GM18951 (cell line): Measurements from ENCODE around the gene ZC3H8.
"Not testable (repeated sequence)": the region's sequence is repeated elsewhere in the genome, so short reads cannot be mapped to it uniquely, and the experiment has no call there.

ENCODE experiments used
- POLR2A ChIP-seq: IDR thresholded peaks from 4 replicates; pipeline ENCODE4 v1.6.1; 2011; ENCODE audit warnings: mild to moderate bottlenecking; ENCODE audit not compliant: insufficient read length, insufficient read depth; ENCODE audit errors: extremely low read depth
- in situ Hi-C: fragments of 300-500 bp; cut with MboI; formaldehyde crosslinking; loops from one replicate; pipeline ENCODE4 v1.12.0; 2022; ENCODE audit warnings: low sequenced_read_pairs, mixed read lengths, inconsistent platforms; ENCODE audit not compliant: unreplicated experiment

The ZC3H8 gene

DNA sequence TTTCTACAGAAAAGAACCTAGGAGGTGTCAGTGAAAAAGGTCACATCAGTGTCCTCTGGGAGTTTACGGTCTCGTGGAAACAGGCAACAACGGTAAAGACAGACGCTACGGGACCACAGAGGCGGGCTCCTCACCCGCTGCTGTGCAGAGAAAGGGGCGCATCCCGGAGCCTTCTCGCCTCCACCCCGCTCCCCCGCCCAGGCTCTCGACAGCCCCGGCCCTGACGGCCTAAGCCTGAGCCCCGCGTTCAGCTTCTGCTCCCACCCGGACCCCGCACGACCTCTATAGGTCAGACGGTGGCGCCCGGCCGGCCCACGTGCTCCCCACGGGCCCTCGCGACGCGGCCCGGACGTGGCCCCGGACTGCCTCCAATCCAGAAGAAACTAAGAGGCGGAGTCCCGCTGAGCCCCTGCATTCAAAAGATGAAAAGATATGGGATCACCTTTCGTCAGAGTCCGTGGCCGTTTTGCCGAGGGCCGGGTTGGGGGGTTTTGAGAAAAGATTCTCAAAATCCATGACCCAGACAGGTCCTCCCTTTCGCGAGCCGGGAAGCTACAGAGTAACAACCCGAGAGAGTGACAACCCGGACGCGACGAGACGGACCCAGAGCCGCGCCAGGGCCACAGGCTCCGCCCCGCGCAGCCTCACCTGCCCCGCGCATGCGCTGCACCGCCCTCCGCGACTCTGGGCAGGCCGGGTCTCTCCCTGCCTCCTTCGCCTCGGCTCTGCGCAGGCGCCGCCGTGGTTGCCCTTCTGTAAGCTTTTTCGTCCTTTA, at the start of gene ZC3H8:
ZC3H8 (minus strand) TSS at position 577 of the 775 bp plus-strand sequence; CDS start at position 516, 61 bp downstream.
- in situ Hi-C loops, result no loop called here
- peak; percentile 97 for TF ChIP-seq POLR2A

DNA sequence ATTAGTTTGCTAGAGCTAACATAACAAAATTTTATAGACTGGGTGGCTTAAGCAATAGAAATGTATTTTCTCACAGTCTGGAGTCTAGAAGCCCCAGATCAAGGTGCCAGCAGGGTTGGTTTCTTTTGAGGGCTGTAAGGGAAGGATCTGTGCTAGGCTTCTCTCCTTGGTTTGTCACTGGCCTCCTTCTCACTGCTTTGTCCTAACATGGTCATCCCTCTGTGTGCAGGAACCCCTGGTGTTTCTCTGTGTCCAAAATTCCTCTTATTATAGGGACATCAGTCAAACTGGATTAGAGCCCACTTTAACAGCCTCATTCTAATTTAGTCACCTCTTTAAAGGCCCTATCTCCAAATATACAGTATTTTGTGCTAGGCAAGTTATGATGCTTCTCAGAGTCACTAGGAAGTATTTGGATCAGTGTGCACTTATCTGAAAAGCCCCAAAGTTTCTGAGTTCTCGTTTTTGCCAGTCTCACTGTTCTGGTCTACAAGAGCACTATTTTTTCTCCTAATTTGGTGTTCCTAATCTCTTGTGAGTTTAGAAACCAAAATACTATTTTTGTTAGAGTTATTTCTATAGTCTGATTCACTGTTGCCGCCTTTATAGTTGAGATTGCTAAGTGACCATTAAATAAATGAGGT, 49.6 kb upstream of the ZC3H8 start:
- no peak for TF ChIP-seq POLR2A
- in situ Hi-C loops, result no loop called here

DNA sequence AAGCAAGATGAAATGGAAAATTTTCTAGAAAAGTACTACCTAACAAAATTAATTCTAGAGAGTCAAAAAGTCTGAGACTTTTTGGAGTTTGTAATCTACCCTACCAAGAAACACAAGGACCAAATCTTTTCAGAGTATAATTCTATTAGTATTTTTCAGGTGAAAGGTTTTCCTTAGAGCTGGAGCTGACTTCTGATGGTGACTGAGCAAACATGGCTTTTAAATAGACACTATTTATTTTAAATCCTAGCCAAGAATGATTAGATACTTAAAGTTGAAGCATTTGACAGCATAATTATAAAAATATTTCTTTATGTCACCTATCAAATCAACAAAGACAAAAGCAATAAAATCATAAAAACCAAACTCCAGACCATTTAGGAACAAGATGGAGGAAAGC, 47.1 kb upstream of the ZC3H8 start:
- TF ChIP-seq POLR2A, result no peak
- in situ Hi-C loops, result no loop called here

DNA sequence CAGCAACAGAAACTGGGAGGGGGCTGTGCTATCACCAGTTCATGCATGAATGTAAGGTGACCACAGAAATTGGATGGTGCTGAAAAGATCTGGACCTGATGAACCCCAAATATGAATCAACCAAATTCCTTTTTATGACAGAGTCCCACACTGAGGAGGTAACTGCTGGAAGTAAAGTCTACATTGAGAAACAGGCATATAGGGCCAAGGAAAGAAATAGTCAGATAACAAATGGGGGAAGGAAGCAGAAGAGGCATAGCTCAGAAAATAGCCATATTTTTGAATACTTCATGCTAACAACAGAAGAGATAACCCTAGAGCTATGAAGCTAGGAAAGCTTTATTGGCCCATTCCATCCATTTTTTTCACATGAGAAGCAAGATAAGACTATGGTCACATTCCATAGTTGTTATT, 46.3 kb upstream of the ZC3H8 start:
- in situ Hi-C loops, result no loop called here
- TF ChIP-seq POLR2A, result no peak

DNA sequence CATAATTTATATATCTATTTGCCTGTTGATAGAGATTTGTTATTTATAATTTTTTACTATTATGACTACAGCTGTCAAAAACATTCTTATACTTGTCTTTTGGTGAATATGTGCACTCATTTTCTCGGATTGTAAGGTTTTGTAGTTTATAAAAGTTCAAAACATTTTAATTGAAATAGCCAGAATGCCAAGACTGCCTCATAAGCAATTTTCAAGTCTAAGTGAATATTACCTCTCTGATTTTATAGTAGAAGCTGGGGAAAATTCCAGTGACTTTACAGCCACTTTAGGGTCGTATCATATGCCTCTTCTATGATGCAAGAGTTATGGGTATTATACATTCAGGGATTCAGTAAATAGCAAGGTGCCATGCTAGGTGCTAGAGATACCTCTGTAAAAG, 41.6 kb upstream of the ZC3H8 start:
- no peak for TF ChIP-seq POLR2A
- in situ Hi-C loops, result no loop called here

DNA sequence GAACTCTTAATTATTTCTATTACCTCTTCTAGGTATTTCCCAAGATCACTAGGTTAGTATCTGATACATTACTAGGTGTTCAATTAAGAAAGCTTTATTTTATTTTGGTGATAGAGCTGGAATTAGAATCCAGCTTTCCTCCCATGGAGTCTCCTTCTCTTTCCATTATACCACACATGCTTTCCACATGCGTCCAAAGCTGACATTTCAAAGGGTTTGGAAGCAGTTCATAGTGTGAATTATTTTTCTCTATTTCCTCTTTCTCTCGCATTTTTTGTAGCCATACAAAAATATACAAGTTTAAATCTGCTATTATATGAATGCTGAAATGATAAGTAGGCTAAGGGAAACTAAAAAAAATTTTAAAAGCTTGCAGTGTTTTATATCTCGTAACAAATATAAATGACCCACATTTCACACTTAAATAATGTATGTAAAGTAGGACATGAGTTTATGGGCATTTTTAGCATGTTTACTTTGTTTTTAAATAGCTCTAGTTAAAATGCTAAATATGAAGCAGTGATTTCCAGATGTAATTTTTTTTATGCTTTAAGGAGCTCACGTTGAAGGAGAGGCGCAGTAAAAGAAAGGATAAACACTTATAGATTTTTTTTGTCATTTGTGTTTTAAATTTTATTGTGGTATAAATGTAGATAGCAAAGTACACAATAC, 40.7 kb upstream of the ZC3H8 start:
- no peak for TF ChIP-seq POLR2A
- in situ Hi-C loops, result no loop called here

DNA sequence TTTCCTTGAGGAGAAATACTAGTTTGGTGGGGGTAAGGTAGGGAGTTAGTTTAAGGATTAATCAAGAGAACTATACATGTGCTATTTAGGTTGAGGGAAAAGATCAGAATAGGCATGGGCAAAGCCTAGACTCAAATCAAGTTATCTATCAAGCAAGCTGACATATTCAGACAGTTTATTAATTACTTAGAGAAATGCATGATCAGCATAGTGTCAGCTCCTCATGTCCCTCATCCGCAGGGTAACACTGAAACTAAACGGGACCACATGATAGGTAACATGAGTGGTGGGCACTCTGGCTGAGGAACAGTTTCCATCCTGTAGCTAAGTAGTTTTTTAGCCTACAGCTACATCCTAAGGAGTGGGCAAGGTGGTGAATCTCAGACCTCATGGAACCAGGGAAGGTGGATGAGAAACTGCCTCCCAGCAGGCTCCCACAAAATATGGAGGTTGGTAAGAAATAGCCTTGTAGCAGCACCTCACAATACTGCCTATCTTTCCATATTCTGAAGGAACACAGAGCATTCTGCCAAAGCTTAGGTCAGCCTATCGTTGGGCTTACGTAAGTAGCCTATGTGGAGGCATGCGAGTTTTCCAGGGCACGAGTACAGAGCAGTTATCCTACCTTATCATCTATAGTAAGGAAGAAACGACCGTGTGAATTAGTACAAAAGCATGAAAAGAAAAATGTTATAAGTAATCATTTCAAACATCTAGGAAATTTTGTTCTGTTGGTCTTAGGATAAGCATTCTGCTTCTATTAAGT, 39.0 kb upstream of the ZC3H8 start:
- in situ Hi-C loops, result no loop called here
- no peak for TF ChIP-seq POLR2A

DNA sequence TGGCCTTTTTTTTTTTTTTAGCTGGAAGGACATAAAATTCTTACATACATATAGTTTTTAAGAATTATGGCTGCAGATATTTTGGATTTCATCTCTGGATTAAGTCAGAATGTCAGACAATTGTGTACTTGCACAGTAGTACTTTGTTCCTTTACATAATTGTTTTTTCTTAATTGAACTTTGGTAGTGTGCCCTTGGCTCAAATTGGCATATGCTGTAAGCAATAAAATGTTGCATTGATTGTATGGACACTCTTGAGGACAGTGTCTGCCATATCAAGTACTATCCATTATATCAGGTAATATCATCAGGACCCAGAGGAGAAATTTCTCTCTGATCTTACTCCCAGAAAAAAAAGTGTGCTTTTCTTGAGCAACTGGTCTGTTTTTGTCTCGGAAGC, 35.8 kb upstream of the ZC3H8 start:
- in situ Hi-C loops, result no loop called here
- TF ChIP-seq POLR2A, result no peak

DNA sequence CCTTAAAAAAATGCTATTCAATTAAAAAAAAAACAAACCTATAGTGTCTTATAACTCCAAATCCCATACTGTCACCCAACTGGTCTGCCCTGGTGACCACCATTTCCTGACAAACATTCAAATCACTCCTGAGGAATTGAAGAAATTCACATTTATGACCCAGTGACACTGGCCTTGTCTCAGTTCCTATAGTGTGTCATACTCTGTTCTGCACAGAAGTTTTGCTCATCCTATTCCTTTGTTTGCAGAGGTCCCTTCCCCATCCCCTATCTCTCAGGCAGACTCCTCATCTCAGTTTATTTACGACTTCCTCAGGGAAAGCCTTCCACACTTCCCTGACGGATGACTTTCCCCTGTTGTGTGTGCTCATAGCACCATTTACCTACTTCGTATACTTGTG, 35.2 kb upstream of the ZC3H8 start:
- TF ChIP-seq POLR2A, result no peak
- in situ Hi-C loops, result no loop called here

DNA sequence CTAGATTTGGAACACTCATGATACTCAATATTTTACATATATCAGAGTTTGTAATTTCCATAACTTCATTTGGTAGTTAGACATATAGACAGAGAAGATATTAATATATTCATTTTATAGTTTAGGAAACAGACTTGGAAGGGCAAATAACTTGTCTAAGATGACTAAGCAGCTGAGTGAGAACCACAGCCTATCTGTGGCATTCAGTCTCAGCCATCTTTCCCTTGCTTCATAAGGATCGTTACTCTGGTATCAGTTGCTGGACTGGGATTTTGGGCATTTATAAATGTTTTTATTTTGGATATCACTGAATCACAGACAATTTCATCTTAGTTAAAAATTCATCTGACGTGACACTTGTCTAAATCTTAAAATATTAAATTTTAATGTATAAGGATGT, 28.7 kb upstream of the ZC3H8 start:
- in situ Hi-C loops, result not testable (repeated sequence)

DNA sequence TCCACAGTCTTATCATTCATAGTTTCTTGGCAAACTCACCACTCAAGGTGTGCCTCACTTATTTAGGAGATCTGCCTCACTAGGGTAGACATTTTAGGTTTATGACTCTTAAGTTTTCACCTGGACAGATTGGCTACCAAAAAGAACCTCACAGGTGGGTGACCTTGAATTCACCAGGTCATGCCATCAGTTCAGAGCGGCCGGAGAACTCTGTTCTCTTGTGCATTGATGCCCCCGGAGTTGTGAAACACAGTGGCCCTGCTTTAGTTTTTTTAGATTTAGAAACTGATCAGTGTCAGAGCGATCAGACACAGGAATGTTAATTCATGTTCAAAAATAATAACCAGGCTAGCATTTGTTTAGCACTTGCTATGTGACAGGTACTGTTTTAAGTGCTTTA, 27.2 kb upstream of the ZC3H8 start:
- in situ Hi-C loops, result not testable (repeated sequence)

DNA sequence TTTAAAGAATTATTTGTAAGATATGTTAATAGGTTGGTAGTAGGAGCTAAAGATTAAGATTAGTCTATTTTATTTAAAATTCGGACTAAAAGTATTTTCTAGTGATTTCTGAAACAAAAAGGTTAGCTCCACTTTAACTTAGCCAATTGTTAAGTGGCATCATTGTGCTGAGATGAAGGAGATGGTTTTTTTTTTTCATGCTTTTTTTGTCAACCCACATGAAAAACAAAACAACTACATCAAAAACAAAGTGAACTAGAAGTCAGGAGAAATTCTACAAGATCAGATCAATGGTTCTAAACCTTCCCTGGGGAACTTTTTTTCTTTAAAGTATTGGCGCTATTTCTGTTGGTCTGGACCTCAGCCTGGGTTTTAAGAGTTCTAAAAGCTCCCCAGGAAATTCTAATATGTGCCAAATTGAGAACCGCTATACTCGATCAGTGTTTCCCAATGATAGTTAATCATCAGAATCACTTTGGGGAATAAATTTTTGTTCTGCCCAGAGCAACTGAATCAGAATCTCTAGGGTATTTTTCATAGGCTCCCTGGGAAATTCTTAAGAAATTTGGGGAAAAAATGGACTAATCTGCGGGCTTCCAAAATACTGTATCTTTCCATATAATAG, 22.9 kb upstream of the ZC3H8 start:
- in situ Hi-C loops, result no loop called here
- no peak for TF ChIP-seq POLR2A

DNA sequence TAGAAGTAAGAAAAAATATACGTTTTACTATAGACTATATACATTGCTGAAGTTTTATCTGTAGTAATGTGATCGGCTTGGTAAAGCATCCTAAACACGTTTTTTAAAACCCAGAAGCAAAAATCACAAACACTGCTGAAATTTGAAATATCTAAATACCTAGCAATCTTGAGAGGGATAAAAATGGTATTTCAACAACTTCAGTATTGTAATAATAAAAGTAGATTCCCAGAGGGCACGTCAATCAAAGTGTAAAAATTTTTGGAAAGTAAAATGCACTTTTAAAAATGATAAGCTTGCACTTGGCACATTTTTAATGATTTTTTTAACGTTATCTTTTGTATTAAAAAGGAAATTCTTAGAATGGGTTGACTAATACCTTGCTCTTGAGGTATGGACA, 22.1 kb upstream of the ZC3H8 start:
- in situ Hi-C loops, result no loop called here
- no peak for TF ChIP-seq POLR2A
